Right lobe of liver (tissue), 4 donors: ENCODE measurements around the gene GDPD5.

Source experiments
- POLR2A ChIP-seq: fragments of 450-650 bp; IDR thresholded peaks from one replicate; pipeline ENCODE4 v1.6.1; 2017; ENCODE audit warnings: antibody characterized with exemption, mild to moderate bottlenecking
- TF ChIP-seq, protein P1 (sequence below), 4 donors: fragments of 200-600 bp in 3 of 4; fragments of 450-650 bp in 1 of 4; IDR thresholded peaks; one replicate each; pipeline versions ENCODE4 v1.5.1 to v1.8.0; 2016 to 2022; ENCODE audit warnings: antibody characterized with exemption in 4 of 4, mild to moderate bottlenecking in 2 of 4
- donor health status: DM: no; HTN: no; CAD: no.
- donor health status: DM: no; HTN: no; CAD: no.
- donor health status: DM: no; HTN: yes; CAD: no.

DNA sequence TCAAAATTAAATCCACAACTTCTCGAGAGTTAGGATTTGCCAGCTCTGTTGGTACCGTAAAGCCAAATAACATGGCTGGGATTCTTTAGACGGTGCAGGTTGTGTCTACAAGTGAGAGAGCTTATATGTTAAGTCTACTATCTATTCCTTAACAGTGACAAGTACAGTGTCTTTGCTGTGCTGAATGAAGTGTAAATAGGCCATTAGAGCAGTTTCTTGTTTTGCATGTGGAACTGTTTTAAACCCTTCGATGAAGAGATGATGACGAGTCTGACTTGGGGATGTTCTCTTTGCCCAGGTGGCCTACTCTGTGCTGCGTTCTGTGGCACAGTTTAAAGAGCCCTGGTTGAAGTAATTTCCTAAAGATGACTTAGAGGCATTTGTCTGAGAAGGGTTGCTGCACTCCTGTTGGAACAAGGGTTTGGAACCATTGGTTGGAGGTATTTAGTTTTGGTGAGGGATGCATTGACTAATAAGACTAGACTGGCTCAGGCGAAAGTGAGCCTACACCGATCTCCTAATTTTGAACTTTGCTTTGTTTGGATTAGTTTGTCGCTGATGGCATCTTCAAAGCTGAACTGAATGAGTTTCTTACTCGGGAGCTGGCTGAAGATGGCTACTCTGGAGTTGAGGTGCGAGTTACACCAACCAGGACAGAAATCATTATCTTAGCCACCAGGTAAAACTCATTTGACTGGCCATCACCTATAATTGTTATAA is 125.4 kb downstream of the GDPD5 start:
- TF ChIP-seq, protein P1, sequence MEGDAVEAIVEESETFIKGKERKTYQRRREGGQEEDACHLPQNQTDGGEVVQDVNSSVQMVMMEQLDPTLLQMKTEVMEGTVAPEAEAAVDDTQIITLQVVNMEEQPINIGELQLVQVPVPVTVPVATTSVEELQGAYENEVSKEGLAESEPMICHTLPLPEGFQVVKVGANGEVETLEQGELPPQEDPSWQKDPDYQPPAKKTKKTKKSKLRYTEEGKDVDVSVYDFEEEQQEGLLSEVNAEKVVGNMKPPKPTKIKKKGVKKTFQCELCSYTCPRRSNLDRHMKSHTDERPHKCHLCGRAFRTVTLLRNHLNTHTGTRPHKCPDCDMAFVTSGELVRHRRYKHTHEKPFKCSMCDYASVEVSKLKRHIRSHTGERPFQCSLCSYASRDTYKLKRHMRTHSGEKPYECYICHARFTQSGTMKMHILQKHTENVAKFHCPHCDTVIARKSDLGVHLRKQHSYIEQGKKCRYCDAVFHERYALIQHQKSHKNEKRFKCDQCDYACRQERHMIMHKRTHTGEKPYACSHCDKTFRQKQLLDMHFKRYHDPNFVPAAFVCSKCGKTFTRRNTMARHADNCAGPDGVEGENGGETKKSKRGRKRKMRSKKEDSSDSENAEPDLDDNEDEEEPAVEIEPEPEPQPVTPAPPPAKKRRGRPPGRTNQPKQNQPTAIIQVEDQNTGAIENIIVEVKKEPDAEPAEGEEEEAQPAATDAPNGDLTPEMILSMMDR (IDR thresholded peaks at IDR 0.05): no peak
- no peak for TF ChIP-seq POLR2A
